NCI-H187 (cell line): ENCODE results near the gene BMP4.

Experiments used
- DNase-seq, 2 experiments: peaks; one replicate each; lab custom pipeline; 2025; lab: John Stamatoyannopoulos, UW

Gene BMP4

GRCh38 chr14:53946071-53946403 is 10.6 kb downstream of the BMP4 start:
- DNase-seq = no peak

DNA sequence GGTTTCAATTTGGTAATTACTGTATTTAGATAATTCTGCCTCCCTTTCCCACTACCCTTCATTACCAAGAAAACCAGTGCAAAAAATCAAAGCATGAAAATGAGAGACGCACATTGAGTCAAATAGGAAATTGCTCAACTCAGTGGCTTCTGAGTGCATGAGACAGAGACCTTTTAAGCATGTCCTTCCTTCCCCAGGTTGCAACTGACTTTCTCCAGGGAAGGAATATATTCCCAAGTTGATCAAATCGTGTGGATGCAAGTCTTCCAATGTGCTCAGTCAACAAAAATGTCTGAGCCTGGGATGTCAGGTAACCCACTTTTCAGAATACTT is 12.9 kb downstream of the BMP4 start:
- DNase-seq = no peak

DNA sequence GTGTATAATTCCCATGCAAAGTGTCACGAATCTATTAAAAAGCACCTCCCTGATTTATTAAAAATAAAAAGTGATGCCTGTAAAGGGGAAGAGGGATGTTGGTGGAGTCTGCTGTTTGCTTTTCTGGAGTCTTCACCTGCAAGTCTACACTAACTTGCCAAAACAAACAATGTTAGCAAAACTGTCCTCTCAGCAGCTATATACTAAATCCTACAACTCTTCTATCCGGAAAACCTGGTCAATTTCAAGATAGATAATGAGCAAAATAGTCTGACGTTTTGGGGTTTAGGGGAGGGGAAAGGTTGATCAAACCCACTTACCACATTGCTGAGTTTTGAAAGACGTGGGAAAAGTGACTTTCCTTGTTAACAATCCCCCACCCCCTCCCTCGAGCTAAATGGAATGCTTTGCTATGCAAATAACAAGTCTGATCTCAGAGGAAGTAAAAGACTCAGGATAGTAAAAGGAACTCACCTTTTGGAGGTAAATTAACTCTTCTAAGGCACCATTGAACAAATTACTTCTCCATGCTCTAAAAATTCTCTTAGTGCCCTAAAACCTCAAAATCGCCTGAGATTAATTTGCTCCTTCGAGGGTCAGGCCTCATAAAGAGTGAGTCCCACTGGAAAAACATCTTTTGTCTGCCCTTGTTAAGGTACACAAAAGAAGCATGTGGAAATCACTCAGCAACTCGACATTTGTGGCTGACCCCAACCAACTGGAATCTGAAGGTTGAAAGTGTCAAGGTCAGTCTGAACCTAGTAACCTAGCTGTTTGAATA is 13.5 kb downstream of the BMP4 start:
- no peak for DNase-seq

DNA sequence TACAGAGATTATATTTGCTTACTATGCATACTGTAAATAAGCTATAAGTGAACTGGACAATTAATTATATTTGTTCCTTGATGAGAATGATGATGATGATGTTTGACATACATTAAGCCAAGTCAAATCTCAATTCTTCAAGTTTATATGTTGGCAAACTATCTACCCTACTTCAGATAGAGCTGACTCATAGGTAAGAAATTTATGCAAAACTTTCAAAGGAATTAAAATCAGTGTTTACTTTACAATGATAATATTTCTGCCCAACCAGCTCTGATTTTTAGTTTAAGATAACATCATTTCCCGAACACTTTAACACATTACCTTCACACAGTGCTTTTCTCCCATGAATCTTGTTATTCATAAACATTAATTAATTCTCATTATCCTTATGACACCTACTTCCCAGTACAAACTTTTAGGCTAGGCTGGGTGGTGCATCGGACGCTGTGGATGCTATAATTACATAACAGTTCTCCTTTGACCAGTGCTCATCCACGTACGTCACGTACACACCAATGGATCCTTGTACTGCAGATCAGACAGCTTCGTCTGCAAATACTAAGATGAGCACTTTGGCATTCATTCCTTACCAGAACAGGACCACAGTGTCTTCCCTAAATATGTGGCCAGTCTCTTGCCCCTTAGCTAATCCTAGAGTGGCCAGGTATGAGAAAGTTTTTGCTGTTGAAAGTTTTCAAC is 18.3 kb downstream of the BMP4 start:
- no peak for DNase-seq

GRCh38 chr14:53934778-53935414 is 21.7 kb downstream of the BMP4 start:
- no peak for DNase-seq

DNA sequence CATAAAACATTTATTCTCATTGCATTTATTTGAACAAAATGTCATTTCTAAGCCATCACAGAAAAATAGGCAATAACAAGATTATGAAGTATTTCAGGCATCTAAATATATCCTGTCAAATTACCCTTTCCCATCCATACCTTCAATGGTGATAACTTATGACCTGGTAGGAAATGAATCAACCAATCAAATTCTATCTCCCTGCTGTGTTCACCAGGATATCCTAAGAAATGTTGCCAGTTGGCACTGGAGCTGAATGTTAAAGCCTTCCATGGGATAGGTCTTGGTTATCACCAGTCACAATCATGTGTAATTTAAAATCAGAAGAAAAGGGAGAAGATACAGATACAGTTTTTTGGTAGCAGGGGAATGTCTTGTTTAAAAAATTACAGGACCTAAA is 23.7 kb downstream of the BMP4 start:
- DNase-seq = no peak

- peak in 1 of 2 experiments; percentile 26 for DNase-seq
These were observed 26.5 kb downstream of the BMP4 start for GRCh38 chr14:53929871-53930715.

DNA sequence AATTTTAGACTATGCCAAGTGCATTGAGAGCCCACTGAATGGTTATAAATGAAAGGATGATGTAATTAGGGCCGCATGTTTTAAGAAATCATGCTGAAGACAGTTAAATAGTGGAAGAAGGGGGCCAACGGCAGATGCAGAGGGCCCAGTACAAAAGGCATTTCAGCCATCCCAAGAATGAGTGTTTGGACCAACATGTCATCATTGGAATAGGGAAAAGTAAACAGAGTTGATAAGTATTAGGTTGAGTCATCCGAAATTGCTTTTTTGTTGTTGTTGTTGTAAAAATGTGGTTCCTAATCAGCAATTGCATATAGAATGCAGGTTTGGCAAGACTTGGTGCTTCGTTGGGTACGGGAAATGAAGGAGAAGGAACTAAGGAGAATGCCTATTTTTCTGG is 29.5 kb downstream of the BMP4 start:
- DNase-seq = no peak

- DNase-seq = no peak
These were observed 31.3 kb downstream of the BMP4 start for GRCh38 chr14:53925201-53925766.

- DNase-seq = no peak
These were observed 31.9 kb downstream of the BMP4 start for GRCh38 chr14:53924753-53925152.

GRCh38 chr14:53921027-53921426 is 35.6 kb downstream of the BMP4 start:
- no peak for DNase-seq

GRCh38 chr14:53916239-53916638 is 40.4 kb downstream of the BMP4 start:
- no peak for DNase-seq

GRCh38 chr14:53915364-53916014 is 41.1 kb downstream of the BMP4 start:
- DNase-seq = no peak

GRCh38 chr14:53912021-53912420 is 44.6 kb downstream of the BMP4 start:
- no peak for DNase-seq

DNA sequence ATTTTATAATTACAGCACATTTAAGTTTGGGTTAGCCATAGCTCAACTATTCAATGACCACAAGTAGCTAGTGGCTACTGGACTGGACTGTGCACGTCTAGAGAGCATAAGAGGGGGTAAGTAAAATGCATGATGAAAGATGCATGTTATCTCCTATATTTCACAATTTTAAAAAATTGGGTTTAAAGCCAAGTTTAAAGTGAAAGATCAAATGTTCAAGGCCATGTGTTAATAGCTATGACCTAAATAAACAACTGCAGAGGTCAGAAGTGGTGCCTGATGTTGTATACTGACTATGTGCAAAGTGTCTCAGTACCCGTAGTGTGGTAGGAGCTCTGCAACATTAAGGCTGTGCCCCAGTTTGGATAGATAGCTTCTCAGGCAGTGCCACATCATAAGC is 48.2 kb downstream of the BMP4 start:
- no peak for DNase-seq

DNA sequence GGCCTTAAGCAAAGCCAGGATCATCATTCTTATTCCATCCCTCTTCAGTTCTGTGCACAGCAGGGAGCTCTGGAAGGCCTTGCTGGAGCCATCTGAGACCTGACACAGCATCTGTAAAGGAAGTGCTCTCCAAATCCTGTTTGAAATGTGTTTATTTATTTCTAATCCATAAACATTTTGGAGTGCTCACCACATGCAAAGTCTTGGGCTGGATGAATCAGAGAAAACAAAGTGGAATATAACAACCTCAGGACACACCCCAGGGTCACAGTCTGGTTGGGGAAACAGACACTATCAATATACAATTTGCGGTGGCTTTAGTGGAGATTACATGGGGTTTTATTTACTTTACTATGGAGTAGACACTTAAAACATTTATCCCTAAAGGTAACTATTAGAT is 54.3 kb downstream of the BMP4 start:
- DNase-seq = no peak

- DNase-seq = no peak
These were observed 56.1 kb downstream of the BMP4 start for GRCh38 chr14:53900499-53900898.
